GM12892 (cell line): ENCODE measurements around the gene ICOS.
"Not testable (repeated sequence)": the region's sequence is repeated elsewhere in the genome, so short reads cannot be mapped to it uniquely, and the experiment has no call there.

Experiments
- DNase-seq: peaks from one replicate; pipeline ENCODE4 v3.0.0; 2011; ENCODE audit not compliant: insufficient read length
- FAIRE-seq: peaks from 2 replicates; lab custom pipeline; 2011; peaks lifted over from hg19 to GRCh38; lab: Jason Lieb, UNC
- POLR2A ChIP-seq: IDR thresholded peaks from 2 replicates; pipeline ENCODE4 v1.6.1; 2011; ENCODE audit warnings: low read depth, low read length, control low read depth
- POLR2AphosphoS5 ChIP-seq: IDR thresholded peaks from 2 replicates; pipeline ENCODE4 v1.6.1; 2011; ENCODE audit warnings: low read depth, low read length, control low read depth
- TAF1 ChIP-seq: IDR thresholded peaks from 2 replicates; pipeline ENCODE4 v1.6.1; 2011; ENCODE audit warnings: low read depth, mild to moderate bottlenecking, control low read depth, low read length, borderline replicate concordance

Gene ICOS

GRCh38 chr2:203951366-203951902 is 14.9 kb downstream of the ICOS start:
- TF ChIP-seq POLR2A (no peak), TAF1 (no peak), POLR2AphosphoS5 (no peak)
- DNase-seq, result no peak
- FAIRE-seq, result no peak

GRCh38 chr2:203959265-203959664 is 22.7 kb downstream of the ICOS start:
- FAIRE-seq, result no peak
- TF ChIP-seq POLR2AphosphoS5 (no peak), TAF1 (no peak), POLR2A (no peak)
- no peak for DNase-seq

GRCh38 chr2:203959672-203960071 is 23.1 kb downstream of the ICOS start:
- DNase-seq (no peak), FAIRE-seq (no peak)
- TF ChIP-seq POLR2A (no peak), TAF1 (no peak)

- TF ChIP-seq POLR2A, result no peak
- no peak for TF ChIP-seq TAF1
- TF ChIP-seq POLR2AphosphoS5, result no peak
- DNase-seq, result no peak
- no peak for FAIRE-seq
Observed at GRCh38 chr2:203960811-203961210, 24.2 kb downstream of the ICOS start.

GRCh38 chr2:203965190-203965589 is 28.6 kb downstream of the ICOS start:
- not testable (repeated sequence) for DNase-seq, FAIRE-seq

- TF ChIP-seq POLR2AphosphoS5 (no peak), POLR2A (no peak), TAF1 (no peak)
- FAIRE-seq (no peak), DNase-seq (no peak)
Observed at GRCh38 chr2:203971251-203971650, 34.7 kb downstream of the ICOS start.

GRCh38 chr2:203972066-203972465 is 35.5 kb downstream of the ICOS start:
- TF ChIP-seq TAF1 (no peak), POLR2A (no peak), POLR2AphosphoS5 (no peak)
- no peak for FAIRE-seq
- DNase-seq, result no peak

- TF ChIP-seq POLR2AphosphoS5 (no peak), TAF1 (no peak), POLR2A (no peak)
- FAIRE-seq, result no peak
- DNase-seq, result no peak
Observed at GRCh38 chr2:203973000-203973399, 36.4 kb downstream of the ICOS start.

- DNase-seq (no peak), FAIRE-seq (no peak)
- TF ChIP-seq POLR2A (no peak), TAF1 (no peak), POLR2AphosphoS5 (no peak)
Observed at GRCh38 chr2:203973676-203974075, 37.1 kb downstream of the ICOS start.

GRCh38 chr2:203975912-203976311 is 39.3 kb downstream of the ICOS start:
- no peak for DNase-seq
- TF ChIP-seq TAF1 (no peak), POLR2A (no peak), POLR2AphosphoS5 (no peak)
- no peak for FAIRE-seq

- no peak for DNase-seq
- TF ChIP-seq TAF1, result no peak
- TF ChIP-seq POLR2AphosphoS5, result no peak
- no peak for TF ChIP-seq POLR2A
- no peak for FAIRE-seq
Observed at GRCh38 chr2:203982276-203982675, 45.7 kb downstream of the ICOS start.

- FAIRE-seq (no peak), DNase-seq (no peak)
- TF ChIP-seq TAF1 (no peak), POLR2A (no peak)
Observed at GRCh38 chr2:203983064-203983715, 46.6 kb downstream of the ICOS start.

- not testable (repeated sequence) for FAIRE-seq, DNase-seq
Observed at GRCh38 chr2:203985978-203986377, 49.4 kb downstream of the ICOS start.
